ENCODE data around the gene UAP1L1.

DNA sequence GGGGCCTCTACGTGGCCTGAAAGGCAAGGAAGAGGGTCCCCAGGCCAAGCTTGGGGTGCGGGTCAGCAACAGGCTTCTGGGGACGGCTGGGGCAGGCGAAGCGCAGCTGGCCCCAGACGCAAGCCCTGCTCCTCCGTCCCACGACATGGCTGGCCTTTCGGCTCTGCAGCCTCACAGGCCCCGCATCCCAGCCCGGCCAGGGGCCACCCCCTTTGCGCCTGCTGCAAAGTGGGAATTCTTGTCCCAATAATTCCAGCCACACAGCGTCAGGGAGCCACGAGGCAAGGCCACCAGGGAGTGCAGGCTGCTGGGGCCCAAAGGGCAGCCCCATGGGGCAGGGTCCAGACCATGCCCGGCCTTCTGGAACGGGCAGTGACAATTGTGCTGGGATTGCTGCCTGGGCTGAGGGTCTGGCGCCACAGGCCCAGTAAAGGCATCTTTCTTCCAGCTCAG is 22.4 kb upstream of the UAP1L1 start:
- TF ChIP-seq, protein P1, sequence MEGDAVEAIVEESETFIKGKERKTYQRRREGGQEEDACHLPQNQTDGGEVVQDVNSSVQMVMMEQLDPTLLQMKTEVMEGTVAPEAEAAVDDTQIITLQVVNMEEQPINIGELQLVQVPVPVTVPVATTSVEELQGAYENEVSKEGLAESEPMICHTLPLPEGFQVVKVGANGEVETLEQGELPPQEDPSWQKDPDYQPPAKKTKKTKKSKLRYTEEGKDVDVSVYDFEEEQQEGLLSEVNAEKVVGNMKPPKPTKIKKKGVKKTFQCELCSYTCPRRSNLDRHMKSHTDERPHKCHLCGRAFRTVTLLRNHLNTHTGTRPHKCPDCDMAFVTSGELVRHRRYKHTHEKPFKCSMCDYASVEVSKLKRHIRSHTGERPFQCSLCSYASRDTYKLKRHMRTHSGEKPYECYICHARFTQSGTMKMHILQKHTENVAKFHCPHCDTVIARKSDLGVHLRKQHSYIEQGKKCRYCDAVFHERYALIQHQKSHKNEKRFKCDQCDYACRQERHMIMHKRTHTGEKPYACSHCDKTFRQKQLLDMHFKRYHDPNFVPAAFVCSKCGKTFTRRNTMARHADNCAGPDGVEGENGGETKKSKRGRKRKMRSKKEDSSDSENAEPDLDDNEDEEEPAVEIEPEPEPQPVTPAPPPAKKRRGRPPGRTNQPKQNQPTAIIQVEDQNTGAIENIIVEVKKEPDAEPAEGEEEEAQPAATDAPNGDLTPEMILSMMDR (IDR thresholded peaks at IDR 0.05; ENCODE audit: poor library complexity): no peak
- TF ChIP-seq EZH2 (IDR thresholded peaks at IDR 0.05; ENCODE audit: borderline replicate concordance) (no peak), EZH2phosphoT487 (IDR thresholded peaks at IDR 0.05; ENCODE audit: low read depth, severe bottlenecking, unreplicated experiment) (no peak)

Data from hepatocyte (in vitro differentiated cells).